ENCODE results near the gene PICALM. TPM values are rescaled to one million over a fixed set of nuclear protein-coding genes. Genes with fewer than 3 reads are reported as not detected.

Gene PICALM
- total RNA-seq = 100 to 1,000 TPM; 237 to 286 (median 263) TPM

- Histone ChIP-seq H3K9me3 (no peaks in the 10 kb centered on the region), H3K4me3 (peak within 1 kb of the TSS; percentile 65 to 85), H3K4me1 (peaks cover 10 to 38% (median 15%) of the 10 kb centered on the region in 3 donors), H3K36me3 (no peaks in the 10 kb centered on the region), H3K27me3 (no peaks in the 10 kb centered on the region), H3K27ac (peak within 1 kb of the TSS; percentile 96 to 99 (median 98))
- TF ChIP-seq POLR2AphosphoS5 (IDR thresholded peaks at IDR 0.05) (peak; percentile 85), CTCF (IDR thresholded peaks at IDR 0.05) (no peak), POLR2A (IDR thresholded peaks at IDR 0.05) (peak; percentile 54 to 66)
- ATAC-seq = peak; percentile 96
- no CpG with 5 or more reads among the region's 48 CpGs for WGBS, 2 donors (ENCODE audit: low coverage in 1 of 2)
Observed at GRCh38 chr11:86068951-86069407, at the start of gene PICALM. PICALM (minus strand) TSS chr11:86069084; CDS start chr11:86068780, 304 bp downstream.

GRCh38 chr11:86118253-86118652 is 49.4 kb upstream of the PICALM start:
- H3K4me3 ChIP-seq = no peak overlapping the region
- H3K9me3 ChIP-seq = no peaks in the 10 kb centered on the region
- H3K4me1 ChIP-seq = peaks cover 3 to 53% (median 20%) of the 10 kb centered on the region in 3 donors
- 60 to 77% methylated on average over 2 of the region's 2 CpGs for WGBS, 2 donors (ENCODE audit: low coverage in 1 of 2)
- H3K27ac ChIP-seq = peak overlapping the region; percentile 37 to 75 (median 65)
- H3K27me3 ChIP-seq = no peaks in the 10 kb centered on the region
- no peak for ATAC-seq
- no peaks in the 10 kb centered on the region for H3K36me3 ChIP-seq
- no peak for TF ChIP-seq EP300 (IDR thresholded peaks at IDR 0.05)
- TF ChIP-seq CTCF (IDR thresholded peaks at IDR 0.05) = no peak
- no peak for TF ChIP-seq POLR2AphosphoS5 (IDR thresholded peaks at IDR 0.05)
- no peak for TF ChIP-seq POLR2A (IDR thresholded peaks at IDR 0.05)

- 100% methylated on average over 1 of the region's 1 CpG for WGBS, 2 donors (ENCODE audit: low coverage in 1 of 2)
- peaks cover 3 to 47% (median 20%) of the 10 kb centered on the region in 3 donors for H3K4me1 ChIP-seq
- H3K27me3 ChIP-seq = no peaks in the 10 kb centered on the region
- ATAC-seq = no peak
- no peaks in the 10 kb centered on the region for H3K36me3 ChIP-seq
- peak overlapping the region in 1 of 4 donors; percentile 75 for H3K27ac ChIP-seq
- TF ChIP-seq POLR2A (IDR thresholded peaks at IDR 0.05) (no peak), CTCF (IDR thresholded peaks at IDR 0.05) (no peak), POLR2AphosphoS5 (IDR thresholded peaks at IDR 0.05) (no peak), EP300 (IDR thresholded peaks at IDR 0.05) (no peak)
- no peak overlapping the region for H3K4me3 ChIP-seq
- H3K9me3 ChIP-seq = no peaks in the 10 kb centered on the region
Observed at GRCh38 chr11:86117712-86118063, 48.8 kb upstream of the PICALM start.

GRCh38 chr11:86117001-86117711 is 48.3 kb upstream of the PICALM start:
- WGBS, 2 donors (ENCODE audit: low coverage in 1 of 2) = 62 to 63% methylated on average over 5 of the region's 5 CpGs
- H3K9me3 ChIP-seq = no peaks in the 10 kb centered on the region
- no peak overlapping the region for H3K4me3 ChIP-seq
- no peaks in the 10 kb centered on the region for H3K36me3 ChIP-seq
- H3K27me3 ChIP-seq = no peaks in the 10 kb centered on the region
- H3K4me1 ChIP-seq = peaks cover 3 to 43% (median 20%) of the 10 kb centered on the region in 3 donors
- TF ChIP-seq POLR2A (IDR thresholded peaks at IDR 0.05) (no peak), EP300 (IDR thresholded peaks at IDR 0.05) (no peak), POLR2AphosphoS5 (IDR thresholded peaks at IDR 0.05) (no peak), CTCF (IDR thresholded peaks at IDR 0.05) (no peak)
- H3K27ac ChIP-seq = peak overlapping the region in 1 of 4 donors; percentile 75
- no peak for ATAC-seq

GRCh38 chr11:86116386-86116726 is 47.5 kb upstream of the PICALM start:
- peak; percentile 37 for ATAC-seq
- Histone ChIP-seq H3K4me3 (no peak overlapping the region), H3K27ac (peak overlapping the region in 3 of 4 donors; percentile 36 to 75 (median 60)), H3K36me3 (no peaks in the 10 kb centered on the region), H3K27me3 (no peaks in the 10 kb centered on the region), H3K4me1 (peaks cover 3 to 43% (median 20%) of the 10 kb centered on the region in 3 donors), H3K9me3 (no peaks in the 10 kb centered on the region)
- WGBS, 2 donors (ENCODE audit: low coverage in 1 of 2) = 23 to 38% methylated on average over 3 to 4 of the region's 4 CpGs
- TF ChIP-seq CTCF (IDR thresholded peaks at IDR 0.05) (no peak), POLR2AphosphoS5 (IDR thresholded peaks at IDR 0.05) (peak; percentile 66)

Measured in gastroesophageal sphincter (tissue), 4 donors.